ENCODE data around the gene HLA-DQA1. TPM values are rescaled to one million over a fixed set of nuclear protein-coding genes. Genes with fewer than 3 reads are reported as not detected.

Gene HLA-DQA1
- total RNA-seq, 1 experiment from 2014 or later, result 0.86 TPM

DNA sequence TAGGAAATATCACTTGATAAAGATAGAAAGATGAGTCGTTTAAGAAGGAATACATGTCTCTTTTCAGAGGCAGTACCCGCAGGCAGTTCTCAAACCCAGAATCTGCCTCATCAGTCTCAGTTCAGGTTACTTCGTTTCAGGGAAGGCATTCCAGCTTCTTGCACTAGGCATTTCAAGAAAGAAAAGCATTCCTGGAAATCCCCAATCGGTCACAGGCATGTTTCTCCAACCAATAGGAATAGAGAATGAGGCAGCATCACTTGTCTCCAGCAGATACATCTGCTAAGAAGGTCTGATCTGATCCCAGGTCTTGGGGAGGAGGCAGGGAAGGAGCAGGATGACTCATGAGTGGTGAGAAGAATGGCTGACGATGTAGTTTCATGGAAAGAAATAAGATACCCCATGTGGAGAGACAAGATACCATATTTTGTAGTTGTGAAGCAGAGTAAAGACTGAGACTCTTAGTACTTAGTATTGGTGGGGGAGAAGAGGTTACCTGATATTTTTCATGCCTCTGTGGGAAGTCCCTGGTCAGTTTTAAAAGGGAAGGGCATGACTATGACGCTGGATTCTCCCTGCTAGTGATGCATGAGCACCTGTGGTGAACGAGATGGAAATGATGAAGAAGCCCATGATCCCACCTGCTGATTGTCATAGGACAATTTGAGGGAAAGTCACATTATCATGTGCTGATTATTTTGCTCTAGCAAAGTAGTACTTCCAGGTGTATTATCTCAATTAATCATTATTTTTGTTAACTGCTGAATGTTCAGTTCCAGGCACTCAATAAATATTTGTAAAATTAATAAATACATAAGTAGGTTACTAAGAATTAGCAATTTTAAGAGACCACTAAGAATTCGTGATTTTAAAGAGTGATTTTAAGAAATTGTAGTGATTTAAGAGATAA lies 27.2 kb upstream of the HLA-DQA1 start:
- peak overlapping the region; percentile 46; the same call in 1 of the 2 replicates for H3K9ac ChIP-seq (ENCODE audit: low read length)
- peaks cover 0 to 10% of the 10 kb centered on the region in 2 experiments; a peak in 3 of 4 replicates for H3K4me1 ChIP-seq (ENCODE audit: control insufficient read depth in 1 of 2, insufficient read depth in 2 of 2, low read length in 2 of 2)
- no peaks in the 10 kb centered on the region for H3K36me3 ChIP-seq (ENCODE audit: control insufficient read depth in 1 of 2, insufficient read depth in 2 of 2, low read length in 2 of 2)
- intact Hi-C loops (cut with micrococcal nuclease), result no loop called here
- no peaks in the 10 kb centered on the region for H3K27me3 ChIP-seq (ENCODE audit: insufficient read depth, low read length)
- DNase-seq (ENCODE audit: low read depth, low spot score), result peak; percentile 94
- peak overlapping the region; percentile 68 for H2AFZ ChIP-seq (ENCODE audit: low read depth, low read length, poor library complexity, severe bottlenecking)
- H3K4me3 ChIP-seq (replicated peaks in 1 of 2; ENCODE audit: low read depth in 1 of 2, low read length in 2 of 2), result peak overlapping the region; percentile 45 to 58
- CTCF ChIA-PET, result no interaction called here
- no peak for TF ChIP-seq POLR2AphosphoS5 (IDR thresholded peaks at IDR 0.05; ENCODE audit: low read depth, low read length)
- TF ChIP-seq, protein P1, sequence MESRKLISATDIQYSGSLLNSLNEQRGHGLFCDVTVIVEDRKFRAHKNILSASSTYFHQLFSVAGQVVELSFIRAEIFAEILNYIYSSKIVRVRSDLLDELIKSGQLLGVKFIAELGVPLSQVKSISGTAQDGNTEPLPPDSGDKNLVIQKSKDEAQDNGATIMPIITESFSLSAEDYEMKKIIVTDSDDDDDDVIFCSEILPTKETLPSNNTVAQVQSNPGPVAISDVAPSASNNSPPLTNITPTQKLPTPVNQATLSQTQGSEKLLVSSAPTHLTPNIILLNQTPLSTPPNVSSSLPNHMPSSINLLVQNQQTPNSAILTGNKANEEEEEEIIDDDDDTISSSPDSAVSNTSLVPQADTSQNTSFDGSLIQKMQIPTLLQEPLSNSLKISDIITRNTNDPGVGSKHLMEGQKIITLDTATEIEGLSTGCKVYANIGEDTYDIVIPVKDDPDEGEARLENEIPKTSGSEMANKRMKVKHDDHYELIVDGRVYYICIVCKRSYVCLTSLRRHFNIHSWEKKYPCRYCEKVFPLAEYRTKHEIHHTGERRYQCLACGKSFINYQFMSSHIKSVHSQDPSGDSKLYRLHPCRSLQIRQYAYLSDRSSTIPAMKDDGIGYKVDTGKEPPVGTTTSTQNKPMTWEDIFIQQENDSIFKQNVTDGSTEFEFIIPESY (IDR thresholded peaks at IDR 0.05; ENCODE audit: extremely low read depth, insufficient replicate concordance, low read length), result no peak
- TF ChIP-seq EGR1 (IDR thresholded peaks at IDR 0.05; ENCODE audit: low read depth), result no peak
- TF ChIP-seq ZFX (IDR thresholded peaks at IDR 0.05), result no peak
- TF ChIP-seq, protein P2, sequence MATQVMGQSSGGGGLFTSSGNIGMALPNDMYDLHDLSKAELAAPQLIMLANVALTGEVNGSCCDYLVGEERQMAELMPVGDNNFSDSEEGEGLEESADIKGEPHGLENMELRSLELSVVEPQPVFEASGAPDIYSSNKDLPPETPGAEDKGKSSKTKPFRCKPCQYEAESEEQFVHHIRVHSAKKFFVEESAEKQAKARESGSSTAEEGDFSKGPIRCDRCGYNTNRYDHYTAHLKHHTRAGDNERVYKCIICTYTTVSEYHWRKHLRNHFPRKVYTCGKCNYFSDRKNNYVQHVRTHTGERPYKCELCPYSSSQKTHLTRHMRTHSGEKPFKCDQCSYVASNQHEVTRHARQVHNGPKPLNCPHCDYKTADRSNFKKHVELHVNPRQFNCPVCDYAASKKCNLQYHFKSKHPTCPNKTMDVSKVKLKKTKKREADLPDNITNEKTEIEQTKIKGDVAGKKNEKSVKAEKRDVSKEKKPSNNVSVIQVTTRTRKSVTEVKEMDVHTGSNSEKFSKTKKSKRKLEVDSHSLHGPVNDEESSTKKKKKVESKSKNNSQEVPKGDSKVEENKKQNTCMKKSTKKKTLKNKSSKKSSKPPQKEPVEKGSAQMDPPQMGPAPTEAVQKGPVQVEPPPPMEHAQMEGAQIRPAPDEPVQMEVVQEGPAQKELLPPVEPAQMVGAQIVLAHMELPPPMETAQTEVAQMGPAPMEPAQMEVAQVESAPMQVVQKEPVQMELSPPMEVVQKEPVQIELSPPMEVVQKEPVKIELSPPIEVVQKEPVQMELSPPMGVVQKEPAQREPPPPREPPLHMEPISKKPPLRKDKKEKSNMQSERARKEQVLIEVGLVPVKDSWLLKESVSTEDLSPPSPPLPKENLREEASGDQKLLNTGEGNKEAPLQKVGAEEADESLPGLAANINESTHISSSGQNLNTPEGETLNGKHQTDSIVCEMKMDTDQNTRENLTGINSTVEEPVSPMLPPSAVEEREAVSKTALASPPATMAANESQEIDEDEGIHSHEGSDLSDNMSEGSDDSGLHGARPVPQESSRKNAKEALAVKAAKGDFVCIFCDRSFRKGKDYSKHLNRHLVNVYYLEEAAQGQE (IDR thresholded peaks at IDR 0.05; ENCODE audit: low read depth), result no peak
- TF ChIP-seq ZNF274 (IDR thresholded peaks at IDR 0.05; ENCODE audit: low read depth, low read length), result no peak
- 0 out of 2 replicates have a peak, but pooled peaks have one; percentile 18 for TF ChIP-seq SP1 (IDR thresholded peaks at IDR 0.05; ENCODE audit: low read depth)
- ATAC-seq, result peak; percentile 100
- no peaks in the 10 kb centered on the region for H3K79me2 ChIP-seq (ENCODE audit: insufficient read depth, low read length)
- POLR2A ChIA-PET, result no interaction called here
- H3K27ac ChIP-seq (ENCODE audit: low read depth, low read length), result no peak overlapping the region
- no peaks in the 10 kb centered on the region for H4K20me1 ChIP-seq (ENCODE audit: insufficient read depth)
- TSS peak; percentile 87 for BruUV-seq (replicated peaks)
- H3K9me2 ChIP-seq (ENCODE audit: insufficient read depth), result no peaks in the 10 kb centered on the region
- RAD21 ChIA-PET (ENCODE audit: low non-redundant PET in 1 of 2, low total read pairs in 2 of 2, uncharacterized antibody in 2 of 2, unreplicated experiment in 2 of 2), result no interaction called here
- H3K4me2 ChIP-seq (ENCODE audit: low read length), result peak overlapping the region; percentile 80
- H3K9me3 ChIP-seq (ENCODE audit: control insufficient read depth in 1 of 2, insufficient read depth in 1 of 2, low read depth in 1 of 2, low read length in 2 of 2), result no peaks in the 10 kb centered on the region
